Measurements from ENCODE around the gene OR11H7.
"Not testable (repeated sequence)": the region's sequence is repeated elsewhere in the genome, so short reads cannot be mapped to it uniquely, and the experiment has no call there.

The OR11H7 gene

DNA sequence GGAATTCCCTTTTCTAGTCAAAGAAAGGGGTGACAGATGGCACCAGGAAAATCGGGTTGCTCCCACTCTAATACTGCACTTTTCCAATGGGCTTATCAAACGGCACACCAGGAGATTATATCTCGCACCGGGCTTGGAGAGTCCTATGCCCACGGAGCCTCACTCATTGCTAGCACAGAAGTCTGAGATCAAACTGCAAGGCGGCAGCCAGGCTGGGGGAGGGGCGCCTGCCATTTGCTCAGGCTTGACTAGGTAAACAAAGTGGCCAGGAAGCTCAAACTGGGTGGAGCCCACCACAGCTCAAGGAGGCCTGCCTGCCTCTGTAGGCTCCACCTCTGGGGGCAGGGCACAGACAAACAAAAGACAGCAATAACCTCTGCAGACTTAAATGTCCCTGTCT, 51.5 kb downstream of the OR11H7 start:
- not testable (repeated sequence) for DNase-seq

All from stimulated activated naive CD4-positive, alpha-beta T cell (primary cell).